A549 (cell line): ENCODE data around the gene TXK. TPM values are rescaled to one million over a fixed set of nuclear protein-coding genes. Genes with fewer than 3 reads are reported as not detected.
A peak's percentile ranks its signal among the peaks of the same experiment; 100 is the strongest.

ENCODE experiments used
- ATAC-seq, 2 experiments: fragments of 200-7000 bp in 1 of 2; fragments of >200 bp in 1 of 2; cut with Nextera tagmentation in 1 of 2; cut with Tn5 transposase in 1 of 2; 3 replicates each; pipeline versions ENCODE4 v1.8.0 to v1.9.1; 2018 to 2020; ENCODE audit warnings: mild to moderate bottlenecking in 1 of 2, moderate library complexity in 1 of 2
- CTCF ChIA-PET: fragments of 300-600 bp; sonication (Branson Sonifier 250); formaldehyde crosslinking; extraction: SDS; loops from one replicate; lab custom pipeline; 2021; ENCODE audit warnings: antibody characterized with exemption, inconsistent platforms; lab: Yijun Ruan, JAX
- POLR2A ChIA-PET: fragments of 350-600 bp; formaldehyde crosslinking; extraction: SDS; loops from one replicate; lab custom pipeline; 2021; ENCODE audit warnings: antibody characterized with exemption, inconsistent platforms; lab: Yijun Ruan, JAX
- DNase-seq, 2 experiments: peaks; one replicate each; pipeline versions ENCODE4 v3.0.0 to v3.0.0-alpha.2; 2011 to 2016; ENCODE audit warnings: low read depth in 1 of 2, low spot score in 1 of 2
- FAIRE-seq: peaks from 2 replicates; lab custom pipeline; 2011; peaks lifted over from hg19 to GRCh38; lab: Jason Lieb, UNC
- H3K27ac ChIP-seq, 2 experiments: fragments of >200 bp; sonication (Bioruptor Twin); formaldehyde crosslinking; 3 replicates each; pipeline ENCODE4 v1.5.1; 2016 to 2017
- H3K4me1 ChIP-seq: fragments of >200 bp; sonication (Bioruptor Twin); formaldehyde crosslinking; 3 replicates; pipeline ENCODE4 v1.6.1; 2016
- H3K4me2 ChIP-seq: fragments of >200 bp; sonication (Bioruptor Twin); formaldehyde crosslinking; 3 replicates; pipeline ENCODE4 v1.6.1; 2016
- H3K4me3 ChIP-seq: fragments of >200 bp; sonication (Bioruptor Twin); formaldehyde crosslinking; 3 replicates; pipeline ENCODE4 v1.5.1; 2016
- H3K9me3 ChIP-seq: fragments of >200 bp; sonication (Bioruptor Twin); formaldehyde crosslinking; 3 replicates; pipeline ENCODE4 v1.6.1; 2016
- ATOH8 ChIP-seq: fragments of 250-450 bp; sonication (Bioruptor Pico); IDR thresholded peaks from 2 replicates; pipeline ENCODE4 v1.5.0; 2020; ENCODE audit warnings: low read depth, mild to moderate bottlenecking, moderate library complexity
- BHLHE40 ChIP-seq: IDR thresholded peaks from 2 replicates; pipeline ENCODE4 v1.6.1; 2012; ENCODE audit warnings: low read depth, low read length, inconsistent platforms
- CBX8 ChIP-seq: fragments of 200-600 bp; sonication (generic); IDR thresholded peaks from 2 replicates; pipeline ENCODE4 v1.6.1; 2016
- CEBPB ChIP-seq, 2 experiments: fragments of >200 bp in 1 of 2; sonication (Bioruptor Twin) in 1 of 2; formaldehyde crosslinking in 1 of 2; IDR thresholded peaks; 2 replicates each; pipeline ENCODE4 v1.6.1; 2012 to 2016
- EHMT2 ChIP-seq: fragments of 200-600 bp; sonication (generic); IDR thresholded peaks from 2 replicates; pipeline ENCODE4 v1.6.1; 2016; ENCODE audit warnings: antibody characterized with exemption, low read depth, mild to moderate bottlenecking, moderate library complexity
- ELK1 ChIP-seq: fragments of 150-350 bp; IDR thresholded peaks from 2 replicates; pipeline ENCODE4 v1.6.1; 2014; ENCODE audit warnings: low read depth, mild to moderate bottlenecking, low read length
- FOSB ChIP-seq: fragments of 250-450 bp; sonication (Bioruptor Pico); IDR thresholded peaks from 2 replicates; pipeline ENCODE4 v1.5.0; 2020; ENCODE audit warnings: mild to moderate bottlenecking, moderate library complexity
- HEYL ChIP-seq: fragments of 250-450 bp; sonication (Bioruptor Pico); IDR thresholded peaks from 2 replicates; pipeline ENCODE4 v1.8.0; 2021; ENCODE audit warnings: mild to moderate bottlenecking, moderate library complexity
- HMGXB4 ChIP-seq: fragments of 250-450 bp; sonication (Bioruptor Pico); IDR thresholded peaks from 2 replicates; pipeline ENCODE4 v1.5.0; 2021; ENCODE audit warnings: mild to moderate bottlenecking, moderate library complexity, borderline replicate concordance
- HOXA7 ChIP-seq: fragments of 250-450 bp; sonication (Bioruptor Pico); IDR thresholded peaks from 2 replicates; pipeline ENCODE4 v1.5.0; 2020; ENCODE audit warnings: mild to moderate bottlenecking, moderate library complexity
- MAFK ChIP-seq: fragments of 450-650 bp; IDR thresholded peaks from 2 replicates; pipeline ENCODE4 v1.6.1; 2014; ENCODE audit not compliant: partially characterized antibody
- MAX ChIP-seq: IDR thresholded peaks from 2 replicates; pipeline ENCODE4 v1.6.1; 2012
- POLR2A ChIP-seq: IDR thresholded peaks from 2 replicates; pipeline ENCODE4 v1.6.1; 2012; ENCODE audit warnings: mild to moderate bottlenecking, low read length
- RAD21 ChIP-seq, 2 experiments: fragments of >200 bp in 1 of 2; sonication (Bioruptor Twin) in 1 of 2; formaldehyde crosslinking in 1 of 2; IDR thresholded peaks in 1 of 2; conservative IDR thresholded peaks in 1 of 2; 2 replicates in 1 of 2; 3 replicates in 1 of 2; pipeline ENCODE4 v1.6.1; 2012 to 2018; ENCODE audit warnings: inconsistent platforms in 1 of 2
- SMC3 ChIP-seq: fragments of >200 bp; sonication (Bioruptor Twin); formaldehyde crosslinking; IDR thresholded peaks from 3 replicates; pipeline ENCODE4 v1.6.1; 2018; ENCODE audit warnings: inconsistent platforms
- SREBF2 ChIP-seq: fragments of 450-650 bp; IDR thresholded peaks from 2 replicates; pipeline ENCODE4 v1.6.1; 2014; ENCODE audit warnings: mild to moderate bottlenecking, moderate library complexity
- ZC3H11A ChIP-seq: fragments of 450-650 bp; IDR thresholded peaks from 2 replicates; pipeline ENCODE4 v1.6.1; 2014; ENCODE audit warnings: antibody characterized with exemption, mild to moderate bottlenecking
- WGBS: methylation state at CpG from one replicate; pipeline ENCODE4 v1.1.6; 2017; ENCODE audit errors: missing lambda C conversion rate; 5-methylcytosine and 5-hydroxymethylcytosine counted together
- polyA plus RNA-seq, 4 experiments: library from polyadenylated mRNA; depleted of rRNA in 3 of 4; stranded (reverse); fragments of >200 nt; fragmentation: RNase III in 1 of 4; extraction: RNeasy Plus Mini Kit Qiagen cat#74134 plus additional on column Dnase treatment in 1 of 4; gene quantifications; 2 replicates in 3 of 4; 3 replicates in 1 of 4; pipeline ENCODE4 v1.2.3, GENCODE V29; 2011 to 2017
- TF ChIP-seq, protein P1 (sequence below): IDR thresholded peaks from 2 replicates; pipeline ENCODE4 v1.6.1; 2012; ENCODE audit warnings: low read depth, borderline replicate concordance
- TF ChIP-seq, protein P2 (sequence below): fragments of >200 bp; sonication (Bioruptor Twin); formaldehyde crosslinking; IDR thresholded peaks from 3 replicates; pipeline ENCODE4 v1.6.1; 2016

TXK gene
- polyA plus RNA-seq, 2 of the 4 experiments (the other 2 are of a cell fraction), result 0.06 to 0.14 TPM

DNA sequence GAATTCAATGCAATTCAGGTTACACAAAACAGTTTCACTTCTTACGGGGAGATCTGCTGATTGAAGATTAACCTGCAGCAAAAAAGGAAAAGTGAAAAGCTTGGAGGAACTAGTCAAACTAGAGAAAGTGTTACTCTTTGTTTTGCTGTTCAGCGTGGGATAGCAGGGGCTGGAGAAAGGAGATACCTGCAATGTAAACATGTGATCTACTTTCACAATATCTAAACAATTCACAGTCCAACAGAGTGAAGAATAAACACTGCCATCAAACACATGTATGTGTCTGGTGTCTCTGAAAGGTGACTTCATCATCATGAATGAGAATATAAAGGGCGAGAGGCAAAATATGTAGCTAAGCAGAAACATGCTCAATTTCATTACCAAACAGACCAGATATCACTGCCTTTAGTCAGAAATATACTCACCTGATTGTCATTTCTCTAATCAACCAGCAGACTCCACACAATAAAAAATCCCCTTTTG is 91.0 kb downstream of the TXK start:
- ChIA-PET POLR2A (no interaction called here), CTCF (interaction anchor here (2.0 to 2.1 kb wide), 2 partner anchors 9 to 44 kb away, joined by 7 to 8 read pairs; no protein-coding TSS in a partner anchor)
- H3K27ac ChIP-seq, result no peak overlapping the region
- DNase-seq, result no peak
- TF ChIP-seq POLR2A (no peak), ZC3H11A (no peak), MAX (no peak), RAD21 (conservative IDR thresholded peaks at IDR 0.05 in 1 of 2, IDR thresholded peaks at IDR 0.05 in 1 of 2) (no peak), SREBF2 (no peak), CBX8 (no peak), CEBPB (IDR thresholded peaks at IDR 0.05) (no peak), EHMT2 (no peak), SMC3 (no peak), HOXA7 (no peak), MAFK (no peak), HMGXB4 (CRISPR knock-in tag) (no peak), ELK1 (no peak), HEYL (CRISPR knock-in tag) (no peak)
- TF ChIP-seq, protein P1, sequence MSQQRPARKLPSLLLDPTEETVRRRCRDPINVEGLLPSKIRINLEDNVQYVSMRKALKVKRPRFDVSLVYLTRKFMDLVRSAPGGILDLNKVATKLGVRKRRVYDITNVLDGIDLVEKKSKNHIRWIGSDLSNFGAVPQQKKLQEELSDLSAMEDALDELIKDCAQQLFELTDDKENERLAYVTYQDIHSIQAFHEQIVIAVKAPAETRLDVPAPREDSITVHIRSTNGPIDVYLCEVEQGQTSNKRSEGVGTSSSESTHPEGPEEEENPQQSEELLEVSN, result no peak
- TF ChIP-seq, protein P2, sequence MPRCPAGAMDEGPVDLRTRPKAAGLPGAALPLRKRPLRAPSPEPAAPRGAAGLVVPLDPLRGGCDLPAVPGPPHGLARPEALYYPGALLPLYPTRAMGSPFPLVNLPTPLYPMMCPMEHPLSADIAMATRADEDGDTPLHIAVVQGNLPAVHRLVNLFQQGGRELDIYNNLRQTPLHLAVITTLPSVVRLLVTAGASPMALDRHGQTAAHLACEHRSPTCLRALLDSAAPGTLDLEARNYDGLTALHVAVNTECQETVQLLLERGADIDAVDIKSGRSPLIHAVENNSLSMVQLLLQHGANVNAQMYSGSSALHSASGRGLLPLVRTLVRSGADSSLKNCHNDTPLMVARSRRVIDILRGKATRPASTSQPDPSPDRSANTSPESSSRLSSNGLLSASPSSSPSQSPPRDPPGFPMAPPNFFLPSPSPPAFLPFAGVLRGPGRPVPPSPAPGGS, result no peak
- ATAC-seq, result no peak
- no peaks in the 10 kb centered on the region for H3K9me3 ChIP-seq
- H3K4me2 ChIP-seq, result peak overlapping the region; percentile 32; the same call in 1 of the 3 replicates
- WGBS, result 29% methylated on average over 3 of the region's 3 CpGs
- FAIRE-seq, result no peak
- H3K4me1 ChIP-seq, result no peaks in the 10 kb centered on the region
- H3K4me3 ChIP-seq, result no peak overlapping the region

DNA sequence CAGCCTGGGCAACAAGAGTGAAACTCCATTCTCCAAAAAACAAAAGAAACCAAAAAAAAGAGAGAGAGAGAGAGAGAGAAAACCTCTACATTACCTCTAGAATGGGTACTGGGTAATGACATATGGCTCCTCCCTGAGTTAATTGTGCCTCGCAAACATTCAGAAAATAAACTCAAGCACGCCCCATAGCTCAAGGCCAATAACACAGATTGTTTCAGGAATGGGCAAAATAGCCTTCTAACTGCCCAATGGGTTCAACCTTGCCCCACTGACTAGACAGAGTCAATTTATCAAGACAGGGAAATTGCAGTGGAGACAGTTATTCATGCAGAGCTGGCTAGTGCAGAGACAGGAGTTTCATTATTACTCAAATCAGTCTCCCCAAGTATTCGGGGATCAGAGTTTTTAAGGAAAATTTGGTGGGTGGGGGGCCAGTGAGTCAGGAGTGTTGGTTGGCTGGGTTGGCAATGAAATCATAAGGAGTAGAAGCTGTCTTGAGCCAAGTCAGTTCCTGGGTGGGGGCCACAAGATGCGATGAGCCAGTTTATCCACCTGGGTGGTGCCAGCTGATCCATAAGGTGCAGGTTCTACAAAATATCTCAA is 92.4 kb downstream of the TXK start:
- TF ChIP-seq BHLHE40 (no peak), POLR2A (no peak), FOSB (no peak), ATOH8 (CRISPR knock-in tag) (no peak)
- TF ChIP-seq, protein P1, result no peak
- no peak for ATAC-seq
- POLR2A ChIA-PET, result no interaction called here

More for the DNA sequence above, 92.4 kb downstream of the TXK start:
- Histone ChIP-seq H3K9me3 (no peaks in the 10 kb centered on the region), H3K4me1 (no peaks in the 10 kb centered on the region), H3K4me2 (no peak overlapping the region), H3K4me3 (no peak overlapping the region), H3K27ac (no peak overlapping the region)
- CTCF ChIA-PET, result interaction anchor here (1.2 to 2.1 kb wide), 3 partner anchors 9 to 45 kb away, joined by 3 to 8 read pairs (median 4); no protein-coding TSS in a partner anchor
- 65% methylated on average over 4 of the region's 4 CpGs for WGBS
- FAIRE-seq, result no peak
- DNase-seq, result no peak
